CD14-positive monocyte (primary cell): ENCODE results near the gene MYCBP2. TPM values are rescaled to one million over a fixed set of nuclear protein-coding genes. Genes with fewer than 3 reads are reported as not detected.

Experiments
- DNase-seq, 3 donors: peaks; one replicate each; pipeline ENCODE4 v3.0.0-alpha.2; 2011 to 2022
- H2AFZ ChIP-seq: 2 replicates; pipeline ENCODE4 v1.6.0; 2012; ENCODE audit warnings: mild to moderate bottlenecking, low read depth, low read length, inconsistent platforms; ENCODE audit not compliant: insufficient read depth, poor library complexity, severe bottlenecking
- H3K27ac ChIP-seq, 2 donors: 1 replicate in 1 of 2; 2 replicates in 1 of 2; pipeline ENCODE4 v1.5.1; 2012 to 2013; ENCODE audit warnings: low read length in 2 of 2, control low read depth in 1 of 2, inconsistent platforms in 1 of 2, low read depth in 1 of 2, mild to moderate bottlenecking in 1 of 2
- H3K27me3 ChIP-seq, 2 donors: one replicate each; pipeline versions ENCODE4 v1.6.0 to v1.6.1; 2011 to 2013; ENCODE audit warnings: low read length in 2 of 2; ENCODE audit not compliant: control insufficient read depth in 2 of 2, insufficient read depth in 2 of 2
- H3K36me3 ChIP-seq, 2 donors: replicated peaks in 1 of 2; 1 replicate in 1 of 2; 2 replicates in 1 of 2; pipeline versions ENCODE4 v1.5.1 to v1.6.1; 2012 to 2013; ENCODE audit warnings: low read length in 2 of 2, control low read depth in 1 of 2, inconsistent platforms in 1 of 2, mild to moderate bottlenecking in 1 of 2; ENCODE audit not compliant: insufficient read depth in 2 of 2, control insufficient read depth in 1 of 2
- H3K4me1 ChIP-seq, 2 donors: 1 replicate in 1 of 2; 2 replicates in 1 of 2; pipeline versions ENCODE4 v1.5.1 to v1.6.1; 2012 to 2013; ENCODE audit warnings: low read length in 2 of 2, control low read depth in 1 of 2, inconsistent platforms in 1 of 2, mild to moderate bottlenecking in 1 of 2, moderate library complexity in 1 of 2; ENCODE audit not compliant: insufficient read depth in 2 of 2, control insufficient read depth in 1 of 2
- H3K4me2 ChIP-seq: replicated peaks from 2 replicates; pipeline ENCODE3; 2012; ENCODE audit warnings: low read length, moderate library complexity, mild to moderate bottlenecking; ENCODE audit not compliant: poor library complexity, severe bottlenecking; ENCODE audit errors: extremely low read depth
- H3K4me3 ChIP-seq, 3 experiments: fragments of 200-600 bp in 1 of 3; sonication (generic) in 1 of 3; replicated peaks in 1 of 3; 1 replicate in 2 of 3; 2 replicates in 1 of 3; pipeline ENCODE4 v1.5.1; 2011 to 2013; ENCODE audit warnings: low read length in 3 of 3, mild to moderate bottlenecking in 3 of 3, control low read depth in 2 of 3, low read depth in 2 of 3, inconsistent platforms in 1 of 3, moderate library complexity in 1 of 3
- H3K79me2 ChIP-seq: 2 replicates; pipeline ENCODE4 v1.6.0; 2012; ENCODE audit warnings: mild to moderate bottlenecking, control low read depth, inconsistent platforms, low read length, moderate library complexity; ENCODE audit not compliant: insufficient read depth
- H3K9ac ChIP-seq: 2 replicates; pipeline ENCODE4 v1.6.0; 2017; ENCODE audit warnings: low read length, mild to moderate bottlenecking; ENCODE audit not compliant: insufficient read depth, poor library complexity, severe bottlenecking
- H3K9me3 ChIP-seq, 2 donors: replicated peaks in 1 of 2; 1 replicate in 1 of 2; 2 replicates in 1 of 2; pipeline versions ENCODE4 v1.5.1 to v1.6.1; 2012 to 2013; ENCODE audit warnings: low read length in 2 of 2, control low read depth in 1 of 2; ENCODE audit not compliant: control insufficient read depth in 1 of 2, insufficient read depth in 1 of 2
- H4K20me1 ChIP-seq: 2 replicates; pipeline ENCODE4 v1.6.0; 2012; ENCODE audit warnings: mild to moderate bottlenecking, low read length, control low read depth, moderate library complexity; ENCODE audit not compliant: insufficient read depth
- H3K27ac Mint-ChIP-seq, 7 donors: one replicate each; pipeline ENCODE4 v1.8.0; 2020; ENCODE audit warnings: mild to moderate bottlenecking in 7 of 7, mixed read lengths in 7 of 7, moderate library complexity in 6 of 7, inconsistent platforms in 2 of 7
- H3K27me3 Mint-ChIP-seq, 3 donors: one replicate each; pipeline ENCODE4 v1.8.0; 2021 to 2022; ENCODE audit warnings: low read depth in 3 of 3, mild to moderate bottlenecking in 3 of 3, mixed read lengths in 3 of 3, moderate library complexity in 3 of 3, inconsistent platforms in 1 of 3
- H3K36me3 Mint-ChIP-seq, 2 donors: one replicate each; pipeline ENCODE4 v1.8.0; 2020; ENCODE audit warnings: mixed read lengths in 2 of 2, inconsistent platforms in 1 of 2, mild to moderate bottlenecking in 1 of 2
- H3K4me1 Mint-ChIP-seq: one replicate; pipeline ENCODE4 v1.8.0; 2020; ENCODE audit warnings: mild to moderate bottlenecking, mixed read lengths
- H3K4me3 Mint-ChIP-seq, 2 donors: one replicate each; pipeline ENCODE4 v1.8.0; 2020; ENCODE audit warnings: mild to moderate bottlenecking in 2 of 2, mixed read lengths in 2 of 2, moderate library complexity in 1 of 2
- H3K9me3 Mint-ChIP-seq, 7 donors: one replicate each; pipeline ENCODE4 v1.8.0; 2020 to 2022; ENCODE audit warnings: mixed read lengths in 7 of 7, mild to moderate bottlenecking in 6 of 7, moderate library complexity in 6 of 7, inconsistent platforms in 2 of 7
- WGBS: methylation state at CpG from one replicate; pipeline ENCODE4 v1.1.5; 2013; ENCODE audit warnings: missing lambda C conversion rate; ENCODE audit not compliant: insufficient coverage; 5-methylcytosine and 5-hydroxymethylcytosine counted together
- intact Hi-C, 2 donors: fragments of 100-400 bp; cut with micrococcal nuclease; formaldehyde crosslinking; loops; one replicate each; pipeline versions ENCODE4 v1.15.0 to v1.15.1; 2023
- polyA plus RNA-seq, 3 donors: library from polyadenylated mRNA; depleted of rRNA in 1 of 3; unstranded in 2 of 3; stranded (reverse) in 1 of 3; fragments of 300-500 nt in 2 of 3; fragments of >200 nt in 1 of 3; fragmentation: Illumina TruSeq in 2 of 3; gene quantifications; 1 replicate in 2 of 3; 2 replicates in 1 of 3; pipeline ENCODE4 v1.2.3, GENCODE V29; 2012 to 2021
- TF ChIP-seq, protein P1 (sequence below): fragments of 200-600 bp; IDR thresholded peaks from one replicate; pipeline ENCODE4 v1.8.0; 2022; ENCODE audit warnings: antibody characterized with exemption, mild to moderate bottlenecking

MYCBP2 gene
- polyA plus RNA-seq, 3 donors: 7.6 to 51.5 (median 14.4) TPM

DNA sequence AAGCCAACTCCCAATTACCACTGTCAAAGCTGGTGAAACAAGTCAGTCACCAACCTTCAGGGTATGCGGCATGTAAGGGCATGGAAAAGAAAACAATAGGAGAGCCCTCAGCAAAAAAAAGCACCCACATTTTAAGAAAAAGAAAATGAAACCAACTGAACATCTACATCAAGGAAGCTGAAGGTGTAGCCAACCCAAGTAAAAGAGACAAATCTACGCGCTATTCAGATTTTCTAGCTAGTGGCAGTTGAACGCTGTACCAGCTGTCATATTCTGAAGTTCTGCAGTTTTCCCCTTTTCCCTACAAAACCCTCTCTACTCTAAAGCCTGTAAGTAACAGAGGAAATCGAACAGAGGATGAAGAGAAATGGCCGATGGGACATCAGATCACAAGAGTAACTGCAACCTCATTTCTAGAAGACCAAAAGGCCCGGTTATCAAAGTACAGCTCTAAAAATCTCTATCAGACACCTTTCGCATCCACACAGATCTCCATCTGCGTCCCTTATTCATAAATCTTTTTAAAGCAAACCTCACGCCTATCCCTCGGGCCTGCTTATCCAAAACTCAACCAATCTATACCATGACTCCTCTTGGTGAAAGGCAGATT is 1.4 kb downstream of the MYCBP2 start:
- H3K36me3 ChIP-seq: no peaks in the 10 kb centered on the region
- H2AFZ ChIP-seq: peak overlapping the region; percentile 88
- intact Hi-C loops: loop anchor here (10.0 kb wide), 2 partner anchors 149 to 441 kb away; partner anchors contain the start of gene KCTD12 (in 1 of the 2)
- Mint-ChIP-seq H3K9me3 (no peaks in the 10 kb centered on the region), H3K27ac (peak overlapping the region; percentile 93 to 99 (median 96)), H3K4me1 (peaks cover 68% of the 10 kb centered on the region), H3K36me3 (no peaks in the 10 kb centered on the region), H3K27me3 (no peaks in the 10 kb centered on the region), H3K4me3 (peak overlapping the region; percentile 93 to 98)
- peaks cover 77% of the 10 kb centered on the region for H3K79me2 ChIP-seq
- H3K27me3 ChIP-seq: no peaks in the 10 kb centered on the region
- peak overlapping the region; percentile 88 to 97 (median 94) for H3K4me3 ChIP-seq
- TF ChIP-seq, protein P1, sequence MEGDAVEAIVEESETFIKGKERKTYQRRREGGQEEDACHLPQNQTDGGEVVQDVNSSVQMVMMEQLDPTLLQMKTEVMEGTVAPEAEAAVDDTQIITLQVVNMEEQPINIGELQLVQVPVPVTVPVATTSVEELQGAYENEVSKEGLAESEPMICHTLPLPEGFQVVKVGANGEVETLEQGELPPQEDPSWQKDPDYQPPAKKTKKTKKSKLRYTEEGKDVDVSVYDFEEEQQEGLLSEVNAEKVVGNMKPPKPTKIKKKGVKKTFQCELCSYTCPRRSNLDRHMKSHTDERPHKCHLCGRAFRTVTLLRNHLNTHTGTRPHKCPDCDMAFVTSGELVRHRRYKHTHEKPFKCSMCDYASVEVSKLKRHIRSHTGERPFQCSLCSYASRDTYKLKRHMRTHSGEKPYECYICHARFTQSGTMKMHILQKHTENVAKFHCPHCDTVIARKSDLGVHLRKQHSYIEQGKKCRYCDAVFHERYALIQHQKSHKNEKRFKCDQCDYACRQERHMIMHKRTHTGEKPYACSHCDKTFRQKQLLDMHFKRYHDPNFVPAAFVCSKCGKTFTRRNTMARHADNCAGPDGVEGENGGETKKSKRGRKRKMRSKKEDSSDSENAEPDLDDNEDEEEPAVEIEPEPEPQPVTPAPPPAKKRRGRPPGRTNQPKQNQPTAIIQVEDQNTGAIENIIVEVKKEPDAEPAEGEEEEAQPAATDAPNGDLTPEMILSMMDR: no peak
- no peaks in the 10 kb centered on the region for H3K9me3 ChIP-seq
- H4K20me1 ChIP-seq: peaks cover 60% of the 10 kb centered on the region
- no peak for DNase-seq
- WGBS: 0% methylated on average over 4 of the region's 11 CpGs
- H3K4me2 ChIP-seq: peak overlapping the region; percentile 97
- peaks cover 42 to 67% of the 10 kb centered on the region in 2 donors for H3K4me1 ChIP-seq
- peak overlapping the region; percentile 87 to 96 for H3K27ac ChIP-seq
- peak overlapping the region; percentile 86 for H3K9ac ChIP-seq

DNA sequence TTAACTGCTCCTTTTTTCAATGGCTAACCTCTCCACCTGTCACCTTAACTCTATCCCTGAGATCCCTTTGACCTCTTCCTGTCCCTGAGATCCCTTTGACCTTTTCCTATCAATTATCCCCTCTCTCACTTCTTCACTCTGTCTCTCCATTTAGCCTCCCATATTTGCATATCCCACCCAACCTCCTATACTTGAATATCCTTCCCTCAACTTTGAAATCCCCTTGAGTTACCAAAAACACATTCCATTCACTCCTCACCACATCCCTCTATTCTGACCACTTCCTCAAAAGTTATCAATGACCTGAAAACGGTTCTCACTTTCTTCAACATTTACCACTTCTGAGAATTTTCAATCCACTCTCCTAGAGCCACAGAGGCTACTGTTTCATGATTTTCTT is 3.0 kb downstream of the MYCBP2 start:
- no peaks in the 10 kb centered on the region for H3K9me3 Mint-ChIP-seq
- Histone ChIP-seq H3K9ac (no peak overlapping the region), H3K4me2 (peak overlapping the region; percentile 97), H3K9me3 (no peaks in the 10 kb centered on the region), H3K4me1 (peaks cover 46 to 61% of the 10 kb centered on the region in 2 donors), H3K79me2 (peaks cover 94% of the 10 kb centered on the region), H3K36me3 (no peaks in the 10 kb centered on the region), H4K20me1 (peaks cover 76% of the 10 kb centered on the region), H3K27ac (peak overlapping the region in 1 of 2 donors; percentile 2), H3K27me3 (no peaks in the 10 kb centered on the region), H2AFZ (no peak overlapping the region), H3K4me3 (peak overlapping the region in 1 of 3 experiments; percentile 97)
- 0% methylated on average over 1 of the region's 1 CpG for WGBS
- DNase-seq: peak in 2 of 3 donors; percentile 39 to 51
- H3K27ac Mint-ChIP-seq: peak overlapping the region; percentile 23 to 96 (median 47)
- TF ChIP-seq, protein P1: no peak
- intact Hi-C loops: loop anchor here (10.0 kb wide), 2 partner anchors 151 to 439 kb away; partner anchors contain the start of gene KCTD12 (in 1 of the 2)
- no peaks in the 10 kb centered on the region for H3K27me3 Mint-ChIP-seq
- H3K36me3 Mint-ChIP-seq: peaks cover 0 to 2% of the 10 kb centered on the region in 2 donors
- H3K4me1 Mint-ChIP-seq: peaks cover 73% of the 10 kb centered on the region
- peak overlapping the region in 1 of 2 donors; percentile 98 for H3K4me3 Mint-ChIP-seq
